GM06990 (cell line): ENCODE measurements around the gene ANKLE1.
A peak's percentile ranks its signal among the peaks of the same experiment; 100 is the strongest.

Experiments
- DNase-seq: peaks from one replicate; pipeline ENCODE4 v3.0.0-alpha.2; 2011; ENCODE audit not compliant: insufficient read length; ENCODE audit errors: extremely low read depth
- H3K27me3 ChIP-seq: replicated peaks from 2 replicates; pipeline ENCODE4 v1.6.0; 2011; ENCODE audit warnings: low read length; ENCODE audit not compliant: control insufficient read depth, insufficient read depth
- H3K36me3 ChIP-seq: 2 replicates; pipeline ENCODE4 v1.5.1; 2011; ENCODE audit warnings: low read length; ENCODE audit not compliant: control insufficient read depth, insufficient read depth
- H3K4me3 ChIP-seq: replicated peaks from 2 replicates; pipeline ENCODE4 v1.5.1; 2011; ENCODE audit warnings: low read depth, mild to moderate bottlenecking, control low read depth, low read length
- CTCF ChIP-seq: IDR thresholded peaks from 2 replicates; pipeline ENCODE4 v1.5.1; 2011; ENCODE audit warnings: low read length, control low read depth, mild to moderate bottlenecking, inconsistent platforms; ENCODE audit not compliant: insufficient read depth, poor library complexity, severe bottlenecking

Gene ANKLE1

GRCh38 chr19:17286263-17286662 lies 4.6 kb downstream of the ANKLE1 start:
- H3K27me3 ChIP-seq = no peaks in the 10 kb centered on the region
- TF ChIP-seq CTCF = no peak
- no peak overlapping the region for H3K4me3 ChIP-seq
- DNase-seq = no peak
- H3K36me3 ChIP-seq = peaks cover 11% of the 10 kb centered on the region

DNA sequence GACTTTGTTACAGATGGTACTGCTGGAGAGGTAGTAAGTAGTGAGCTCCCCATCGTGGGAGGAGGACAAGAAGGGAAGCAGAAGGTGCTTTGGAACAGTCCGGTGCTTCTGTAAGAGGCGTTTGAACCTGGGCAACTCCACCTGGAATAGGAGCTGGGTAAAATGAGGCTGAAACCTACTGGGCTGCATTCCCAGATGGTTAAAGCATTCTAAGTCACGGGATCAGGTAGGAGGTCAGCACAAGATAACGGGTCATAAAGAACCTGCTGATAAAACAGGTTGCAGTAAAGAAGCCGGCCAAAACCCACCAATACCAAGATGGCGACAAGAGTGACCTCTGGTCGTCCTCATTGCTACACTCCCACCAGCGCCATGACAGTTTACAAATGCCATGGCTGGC lies 5.1 kb downstream of the ANKLE1 start:
- no peak for TF ChIP-seq CTCF
- DNase-seq = no peak
- H3K27me3 ChIP-seq = no peaks in the 10 kb centered on the region
- H3K4me3 ChIP-seq = no peak overlapping the region
- H3K36me3 ChIP-seq = peaks cover 11% of the 10 kb centered on the region

- no peak for TF ChIP-seq CTCF
- Histone ChIP-seq H3K36me3 (peaks cover 5% of the 10 kb centered on the region), H3K4me3 (no peak overlapping the region), H3K27me3 (no peaks in the 10 kb centered on the region)
- peak; percentile 69 for DNase-seq
Observed at GRCh38 chr19:17289489-17289888, 7.8 kb downstream of the ANKLE1 start.

DNA sequence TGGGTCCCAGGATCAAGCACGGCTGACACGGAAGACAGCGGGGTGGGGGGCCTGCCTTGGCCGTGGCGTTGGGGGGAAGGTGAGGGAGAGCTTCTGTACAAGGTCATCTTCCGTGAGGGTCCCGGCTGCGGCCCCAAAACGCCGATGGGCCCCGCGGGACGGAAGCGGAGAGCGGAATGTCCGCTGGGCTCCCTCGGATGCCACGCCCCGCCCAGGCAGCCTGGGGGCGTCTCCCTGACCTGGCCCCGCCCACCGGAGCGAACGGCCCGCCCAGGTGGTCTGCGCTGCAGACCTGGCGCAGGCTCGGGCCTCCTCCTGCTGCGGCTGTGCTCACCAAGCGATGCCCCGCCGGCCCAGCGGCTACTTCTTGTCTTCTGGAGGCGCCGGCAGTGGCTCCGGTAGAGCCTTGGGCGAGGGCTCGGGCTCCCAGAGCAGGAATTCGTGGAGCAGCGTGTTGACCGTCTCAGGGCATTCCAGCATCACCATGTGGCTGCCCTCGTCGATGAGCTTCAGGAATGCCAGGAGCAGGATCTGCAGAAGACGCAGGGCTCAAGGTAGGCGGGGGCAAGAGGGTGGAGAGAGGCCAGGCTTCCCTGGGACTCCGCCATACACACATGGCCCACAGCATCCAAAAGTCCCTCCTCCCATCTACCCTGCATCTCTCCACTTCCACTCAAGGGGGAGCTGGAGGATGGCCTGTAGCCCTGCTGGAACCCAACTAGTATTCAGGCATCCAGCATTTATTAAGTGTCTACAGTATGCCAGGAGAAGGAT lies 10.8 kb downstream of the ANKLE1 start:
- no peaks in the 10 kb centered on the region for H3K36me3 ChIP-seq
- TF ChIP-seq CTCF = peak; percentile 81
- H3K4me3 ChIP-seq = peak overlapping the region; percentile 71
- no peaks in the 10 kb centered on the region for H3K27me3 ChIP-seq
- peak; percentile 82 for DNase-seq

DNA sequence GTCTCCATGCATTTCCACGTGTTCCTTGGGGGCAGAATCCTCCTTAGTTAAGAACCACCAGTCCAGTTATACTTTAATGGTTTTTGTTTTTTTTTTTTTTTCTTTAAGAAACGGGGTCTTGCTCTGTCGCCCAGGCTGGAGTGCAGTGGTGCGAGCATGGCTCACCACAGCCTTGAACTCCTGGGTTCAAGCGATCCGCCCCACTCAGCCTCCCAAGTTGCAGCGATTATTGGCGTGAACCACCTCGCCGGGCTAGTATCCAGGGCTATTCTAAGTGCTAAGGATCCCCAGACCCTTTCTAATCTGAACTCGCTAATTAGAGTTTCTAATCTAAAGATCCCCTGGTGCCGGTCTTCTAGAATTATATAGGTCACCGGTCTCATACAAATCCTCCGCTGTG lies 11.9 kb downstream of the ANKLE1 start:
- Histone ChIP-seq H3K4me3 (no peak overlapping the region), H3K36me3 (no peaks in the 10 kb centered on the region), H3K27me3 (no peaks in the 10 kb centered on the region)
- no peak for DNase-seq
- TF ChIP-seq CTCF = no peak
